GM12891 (cell line): ENCODE data around the gene SMIM3. TPM values are rescaled to one million over a fixed set of nuclear protein-coding genes. Genes with fewer than 3 reads are reported as not detected.
"Not testable (repeated sequence)": the region's sequence is repeated elsewhere in the genome, so short reads cannot be mapped to it uniquely, and the experiment has no call there.

Experiments
- DNase-seq: peaks from one replicate; pipeline ENCODE4 v3.0.0; 2011; ENCODE audit warnings: low spot score; ENCODE audit not compliant: insufficient read length
- FAIRE-seq: peaks from 2 replicates; lab custom pipeline; 2011; peaks lifted over from hg19 to GRCh38; lab: Jason Lieb, UNC
- PAX5 ChIP-seq: IDR thresholded peaks from 2 replicates; pipeline ENCODE4 v1.6.1; 2011; ENCODE audit warnings: low read length, moderate library complexity, mild to moderate bottlenecking; ENCODE audit not compliant: insufficient read depth, severe bottlenecking
- POLR2A ChIP-seq: IDR thresholded peaks from 2 replicates; pipeline ENCODE4 v1.6.1; 2011; ENCODE audit warnings: low read depth, low read length, control low read depth
- POLR2AphosphoS5 ChIP-seq: IDR thresholded peaks from 2 replicates; pipeline ENCODE4 v1.6.1; 2011; ENCODE audit warnings: low read depth, low read length, control low read depth
- POU2F2 ChIP-seq: IDR thresholded peaks from 2 replicates; pipeline ENCODE4 v1.6.1; 2011; ENCODE audit warnings: low read depth, mild to moderate bottlenecking, control low read depth, low read length, moderate library complexity
- SPI1 ChIP-seq: IDR thresholded peaks from 2 replicates; pipeline ENCODE4 v1.6.1; 2011; ENCODE audit warnings: low read depth, low read length, control low read depth
- TAF1 ChIP-seq: IDR thresholded peaks from 2 replicates; pipeline ENCODE4 v1.6.1; 2011; ENCODE audit warnings: low read depth, low read length, control low read depth
- polyA plus RNA-seq: library from polyadenylated mRNA; unstranded; fragments of >200 nt; gene quantifications from one replicate; pipeline ENCODE4 v1.2.1, GENCODE V29; 2012; ENCODE audit warnings: low read depth, missing spikeins, inconsistent platforms; ENCODE audit not compliant: missing spikeins

The SMIM3 gene
- 24.6 TPM for polyA plus RNA-seq

GRCh38 chr5:150778517-150779396 is at the start of gene SMIM3:
SMIM3 (plus strand) TSS chr5:150778757; CDS start chr5:150795441, 16,684 bp downstream.
- DNase-seq (no peak), FAIRE-seq (peak; percentile 9)
- TF ChIP-seq POLR2AphosphoS5 = no peak
- TF ChIP-seq POU2F2 = no peak
- TF ChIP-seq SPI1 = no peak
- TF ChIP-seq PAX5 = peak; percentile 75
- no peak for TF ChIP-seq POLR2A
- TF ChIP-seq TAF1 = 0 out of 2 replicates have a peak, but pooled peaks have one; percentile 46

- FAIRE-seq (no peak), DNase-seq (no peak)
- TF ChIP-seq POLR2A (no peak), PAX5 (no peak), POU2F2 (no peak), SPI1 (no peak), TAF1 (no peak), POLR2AphosphoS5 (no peak)
Observed at GRCh38 chr5:150729859-150730258, 48.7 kb upstream of the SMIM3 start.

- no peak for FAIRE-seq
- no peak for TF ChIP-seq POU2F2
Observed at GRCh38 chr5:150731669-150732242, 46.8 kb upstream of the SMIM3 start.

GRCh38 chr5:150734579-150735384 is 43.8 kb upstream of the SMIM3 start:
- DNase-seq (no peak), FAIRE-seq (no peak)
- no peak for TF ChIP-seq POLR2AphosphoS5
- no peak for TF ChIP-seq POLR2A
- no peak for TF ChIP-seq POU2F2
- TF ChIP-seq TAF1 = no peak
- no peak for TF ChIP-seq PAX5
- TF ChIP-seq SPI1 = no peak

More at GRCh38 chr5:150731669-150732242, 46.8 kb upstream of the SMIM3 start:
- no peak for DNase-seq

GRCh38 chr5:150738862-150739261 is 39.7 kb upstream of the SMIM3 start:
- TF ChIP-seq POLR2A = no peak
- TF ChIP-seq POU2F2 = no peak
- no peak for TF ChIP-seq PAX5
- TF ChIP-seq SPI1 = no peak
- no peak for TF ChIP-seq TAF1
- no peak for TF ChIP-seq POLR2AphosphoS5
- FAIRE-seq (no peak), DNase-seq (no peak)

GRCh38 chr5:150740992-150741391 is 37.6 kb upstream of the SMIM3 start:
- FAIRE-seq = no peak
- no peak for DNase-seq
- no peak for TF ChIP-seq POLR2A
- TF ChIP-seq POU2F2 = no peak
- TF ChIP-seq POLR2AphosphoS5 = no peak
- no peak for TF ChIP-seq TAF1
- no peak for TF ChIP-seq PAX5
- no peak for TF ChIP-seq SPI1

- DNase-seq, FAIRE-seq: not testable (repeated sequence)
Observed at GRCh38 chr5:150742455-150743141, 36.0 kb upstream of the SMIM3 start.

- FAIRE-seq = not testable (repeated sequence)
Observed at GRCh38 chr5:150743142-150743488, 35.4 kb upstream of the SMIM3 start.

GRCh38 chr5:150750469-150750868 is 28.1 kb upstream of the SMIM3 start:
- TF ChIP-seq PAX5 (no peak), POU2F2 (no peak), SPI1 (no peak), TAF1 (no peak), POLR2AphosphoS5 (no peak)
- DNase-seq (no peak), FAIRE-seq (no peak)

More at GRCh38 chr5:150743142-150743488, 35.4 kb upstream of the SMIM3 start:
- DNase-seq = not testable (repeated sequence)
